NCI-H510A treated with DMSO at 0.1 percent for 48 hours (cell line): ENCODE measurements around the gene TNN.
"Not testable (repeated sequence)": the region's sequence is repeated elsewhere in the genome, so short reads cannot be mapped to it uniquely, and the experiment has no call there.

ENCODE experiments used
- DNase-seq: peaks from one replicate; lab custom pipeline; 2025; lab: John Stamatoyannopoulos, UW

Gene TNN

GRCh38 chr1:175070818-175071217 lies 3.2 kb downstream of the TNN start:
- DNase-seq = no peak

- no peak for DNase-seq
These were observed 3.8 kb downstream of the TNN start for GRCh38 chr1:175071276-175071943.

GRCh38 chr1:175072099-175072951 lies 4.7 kb downstream of the TNN start:
- no peak for DNase-seq

GRCh38 chr1:175073061-175073460 lies 5.4 kb downstream of the TNN start:
- no peak for DNase-seq

GRCh38 chr1:175073633-175074032 lies 6.0 kb downstream of the TNN start:
- DNase-seq = no peak

- no peak for DNase-seq
These were observed 8.2 kb downstream of the TNN start for GRCh38 chr1:175075572-175076568.

- DNase-seq = no peak
These were observed 9.9 kb downstream of the TNN start for GRCh38 chr1:175077356-175078030.

- no peak for DNase-seq
These were observed 11.0 kb downstream of the TNN start for GRCh38 chr1:175078629-175079028.

- no peak for DNase-seq
These were observed 11.7 kb downstream of the TNN start for GRCh38 chr1:175079338-175079737.

- no peak for DNase-seq
These were observed 12.4 kb downstream of the TNN start for GRCh38 chr1:175080030-175080429.

- DNase-seq = no peak
These were observed 14.3 kb downstream of the TNN start for GRCh38 chr1:175081983-175082382.

GRCh38 chr1:175088525-175088951 lies 20.9 kb downstream of the TNN start:
- DNase-seq = no peak

GRCh38 chr1:175089136-175089718 lies 21.6 kb downstream of the TNN start:
- no peak for DNase-seq

GRCh38 chr1:175090780-175091179 lies 23.1 kb downstream of the TNN start:
- DNase-seq = no peak

GRCh38 chr1:175094626-175095025 lies 27.0 kb downstream of the TNN start:
- DNase-seq = no peak

GRCh38 chr1:175095069-175095468 lies 27.4 kb downstream of the TNN start:
- no peak for DNase-seq

- DNase-seq = no peak
These were observed 28.5 kb downstream of the TNN start for GRCh38 chr1:175095978-175096607.

GRCh38 chr1:175097361-175097760 lies 29.7 kb downstream of the TNN start:
- no peak for DNase-seq

- no peak for DNase-seq
These were observed 32.3 kb downstream of the TNN start for GRCh38 chr1:175099916-175100315.

GRCh38 chr1:175102166-175102565 lies 34.5 kb downstream of the TNN start:
- not testable (repeated sequence) for DNase-seq

GRCh38 chr1:175106536-175106935 lies 38.9 kb downstream of the TNN start:
- not testable (repeated sequence) for DNase-seq
